Jurkat, Clone E6-1 (cell line): ENCODE data around the gene ATF1.
"Not testable (repeated sequence)": the region's sequence is repeated elsewhere in the genome, so short reads cannot be mapped to it uniquely, and the experiment has no call there.

Source experiments
- DNase-seq: peaks from one replicate; pipeline ENCODE4 v3.0.0-alpha.2; 2011; ENCODE audit warnings: low read depth, low spot score
- H3K4me3 ChIP-seq: 2 replicates; pipeline ENCODE4 v1.5.1; 2011; ENCODE audit warnings: mild to moderate bottlenecking, low read length, control low read depth, moderate library complexity

ATF1 gene

DNA sequence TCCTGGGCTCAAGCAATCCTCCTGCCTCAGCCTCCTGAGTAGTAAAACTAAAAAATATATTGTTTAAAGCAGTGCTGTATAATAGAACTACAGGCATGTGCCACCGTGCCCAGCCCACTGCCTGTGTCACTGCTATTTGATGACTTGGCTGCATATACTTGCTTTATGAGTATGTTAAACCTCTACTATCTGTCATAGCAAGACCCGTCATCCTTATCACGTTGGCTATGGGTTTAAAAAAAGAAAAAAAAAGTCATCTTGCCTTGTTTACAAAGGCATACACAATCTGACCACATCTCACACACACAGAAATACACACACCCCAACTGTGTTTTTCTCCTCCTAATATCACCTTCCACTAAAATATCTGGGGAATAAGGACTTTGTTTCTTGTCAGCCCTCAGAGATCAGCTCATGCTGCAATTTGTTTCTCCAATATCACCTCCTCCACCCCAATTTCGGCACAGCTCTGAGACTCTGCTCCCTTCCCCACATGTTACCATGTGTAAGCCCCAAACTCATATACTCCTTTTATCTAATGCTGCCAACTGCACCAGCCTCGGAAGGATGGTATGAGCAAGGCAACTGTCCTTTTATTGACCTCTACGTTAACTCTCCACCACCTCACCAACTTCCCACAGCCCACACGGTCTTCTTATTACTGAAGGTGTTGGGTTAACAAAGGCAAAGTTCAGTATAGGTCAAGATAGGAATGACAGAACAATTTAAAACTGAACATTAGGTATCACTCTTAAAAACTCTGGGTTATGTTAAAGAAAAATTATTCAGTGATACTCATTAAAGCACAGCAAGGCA is 78.0 kb downstream of the ATF1 start:
- DNase-seq = no peak
- no peak overlapping the region for H3K4me3 ChIP-seq

- H3K4me3 ChIP-seq = no peak within 1 kb of the TSS
- DNase-seq = no peak
Measured at GRCh38 chr12:50842637-50843493, 79.0 kb downstream of the ATF1 start, which contains the start of gene TMPRSS12. Gene TMPRSS12, plus strand, starts transcription at chr12:50842926. Its CDS starts 39 bp downstream, at chr12:50842965.

DNA sequence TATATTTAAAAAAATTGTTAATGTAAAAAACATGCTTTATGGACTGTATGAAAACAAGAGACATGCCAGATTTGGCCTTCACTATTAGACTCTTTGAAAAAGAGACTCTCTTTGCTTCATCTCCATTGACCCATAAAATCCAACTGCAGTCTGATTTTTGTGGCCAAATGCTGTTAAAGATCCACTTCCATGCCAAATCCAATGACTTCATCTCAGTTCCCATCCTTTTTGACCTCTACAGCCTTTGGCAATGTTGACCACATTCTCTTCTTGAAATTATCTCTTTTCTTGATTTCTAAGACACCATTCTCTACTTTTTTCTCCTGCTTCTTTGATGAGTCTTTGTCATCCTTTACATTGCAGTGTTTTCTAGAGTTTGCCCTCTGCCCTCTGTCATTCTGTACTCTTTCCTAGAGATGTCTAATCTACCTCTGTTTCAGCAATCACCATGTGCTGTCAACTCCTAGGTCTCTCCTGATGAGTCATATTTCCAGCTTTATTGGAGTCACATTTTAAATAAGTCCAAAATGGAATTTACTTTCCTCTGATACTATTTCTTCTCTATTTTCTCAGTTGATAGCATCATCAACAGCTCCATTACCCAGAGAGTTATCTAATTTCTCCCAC is 81.2 kb downstream of the ATF1 start:
- DNase-seq = no peak
- H3K4me3 ChIP-seq = no peak overlapping the region

GRCh38 chr12:50848963-50849362 is 85.1 kb downstream of the ATF1 start:
- no peak for DNase-seq
- H3K4me3 ChIP-seq = no peak overlapping the region

- not testable (repeated sequence) for DNase-seq, H3K4me3 ChIP-seq
Measured at GRCh38 chr12:50855218-50855617, 91.3 kb downstream of the ATF1 start.

GRCh38 chr12:50855679-50856078 is 91.8 kb downstream of the ATF1 start:
- not testable (repeated sequence) for DNase-seq, H3K4me3 ChIP-seq

- DNase-seq = no peak
- no peak overlapping the region for H3K4me3 ChIP-seq
Measured at GRCh38 chr12:50859621-50860310, 95.9 kb downstream of the ATF1 start.

DNA sequence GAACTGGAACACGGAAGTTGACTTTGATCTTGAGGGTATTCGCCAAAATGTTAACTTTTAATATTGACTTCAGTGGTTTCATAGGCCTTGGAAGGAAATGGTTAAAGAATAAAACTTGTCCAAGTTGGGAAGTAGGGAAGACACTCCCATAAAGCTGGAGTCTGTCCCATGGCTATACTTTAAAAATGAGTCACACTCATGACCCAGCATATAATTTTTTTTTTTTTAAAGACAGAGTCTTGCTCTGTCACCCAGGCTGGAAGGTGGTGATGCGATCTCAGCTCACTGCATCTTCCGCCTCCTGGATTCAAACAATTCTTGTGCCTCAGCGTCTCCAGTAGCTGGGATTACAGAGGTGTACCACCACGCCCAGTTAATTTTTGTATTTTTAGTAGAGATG is 98.4 kb downstream of the ATF1 start:
- no peak for DNase-seq
- H3K4me3 ChIP-seq = no peak overlapping the region

DNA sequence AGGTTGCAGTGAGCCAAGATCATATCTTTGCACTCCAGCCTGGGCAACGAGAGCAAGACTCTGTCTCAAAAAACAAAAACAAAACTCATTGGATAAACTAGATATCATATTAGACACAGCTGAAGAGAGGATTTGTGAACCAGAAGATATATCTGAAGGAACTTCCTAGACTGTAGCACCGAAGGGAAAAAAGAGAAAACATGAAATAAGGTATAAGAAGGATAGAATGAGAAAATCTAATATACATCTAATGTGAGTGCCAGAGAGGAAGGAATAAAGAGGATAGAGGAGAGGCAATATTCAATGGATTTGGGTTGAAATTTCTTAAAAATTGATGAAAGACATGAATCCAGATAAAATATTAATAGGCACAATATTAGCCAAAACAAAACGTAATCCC is 101.4 kb downstream of the ATF1 start:
- DNase-seq = no peak
- H3K4me3 ChIP-seq = no peak overlapping the region

DNA sequence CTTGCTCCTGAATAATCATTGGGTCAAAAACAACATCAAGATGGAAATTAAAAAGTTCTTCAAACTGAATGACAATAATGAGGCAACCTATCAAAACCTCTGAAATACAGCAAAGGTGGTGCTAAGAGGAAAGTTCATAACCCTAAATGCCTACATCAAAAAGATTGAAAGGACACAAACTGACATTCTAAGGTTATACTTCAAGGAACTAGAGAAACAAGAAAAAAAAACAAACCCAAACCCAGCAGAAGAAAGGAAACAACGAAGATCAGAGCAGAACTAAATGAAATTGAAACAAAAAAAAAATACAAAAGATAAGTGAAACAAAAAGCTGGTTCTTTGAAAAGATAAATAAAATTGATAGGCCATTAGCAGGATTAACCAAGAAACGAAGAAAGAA is 105.0 kb downstream of the ATF1 start:
- DNase-seq = peak; percentile 8
- not testable (repeated sequence) for H3K4me3 ChIP-seq
